Astrocyte (in vitro differentiated cells and primary cell): Measurements from ENCODE around the gene C1QC. TPM values are rescaled to one million over a fixed set of nuclear protein-coding genes. Genes with fewer than 3 reads are reported as not detected.
A peak's percentile ranks its signal among the peaks of the same experiment; 100 is the strongest.

Experiments
- DNase-seq: peaks from one replicate; pipeline ENCODE4 v3.0.0-alpha.2; 2010; ENCODE audit warnings: low read depth
- FAIRE-seq: peaks from 2 replicates; lab custom pipeline; 2011; peaks lifted over from hg19 to GRCh38; lab: Jason Lieb, UNC
- H2AFZ ChIP-seq: 2 replicates; pipeline ENCODE4 v1.6.0; 2012; ENCODE audit warnings: low read depth, low read length, inconsistent platforms
- H3K27ac ChIP-seq: 2 replicates; pipeline ENCODE4 v1.5.1; 2011; ENCODE audit warnings: low read depth, low read length, inconsistent platforms
- H3K27me3 ChIP-seq: 2 replicates; pipeline ENCODE4 v1.6.0; 2011; ENCODE audit warnings: low read length, inconsistent platforms; ENCODE audit not compliant: insufficient read depth
- H3K36me3 ChIP-seq: 2 replicates; pipeline ENCODE4 v1.5.1; 2011; ENCODE audit warnings: low read length, inconsistent platforms; ENCODE audit not compliant: insufficient read depth
- H3K4me1 ChIP-seq: 2 replicates; pipeline ENCODE4 v1.5.1; 2011; ENCODE audit warnings: low read length, inconsistent platforms; ENCODE audit not compliant: insufficient read depth
- H3K4me2 ChIP-seq: 2 replicates; pipeline ENCODE4 v1.6.0; 2012; ENCODE audit warnings: low read length, inconsistent platforms
- H3K4me3 ChIP-seq: 2 replicates; pipeline ENCODE4 v1.5.1; 2011; ENCODE audit warnings: low read depth, mild to moderate bottlenecking, low read length, inconsistent platforms; ENCODE audit not compliant: insufficient read depth
- H3K79me2 ChIP-seq: 2 replicates; pipeline ENCODE4 v1.6.0; 2012; ENCODE audit warnings: mild to moderate bottlenecking, low read length, inconsistent platforms; ENCODE audit not compliant: insufficient read depth
- H3K9ac ChIP-seq: 2 replicates; pipeline ENCODE4 v1.6.0; 2012; ENCODE audit warnings: mild to moderate bottlenecking, low read length, inconsistent platforms
- H3K9me3 ChIP-seq: 2 replicates; pipeline ENCODE4 v1.5.1; 2012; ENCODE audit warnings: low read depth, mild to moderate bottlenecking, low read length, inconsistent platforms; ENCODE audit not compliant: insufficient read depth
- H4K20me1 ChIP-seq: 2 replicates; pipeline ENCODE4 v1.6.0; 2012; ENCODE audit warnings: low read length, inconsistent platforms; ENCODE audit not compliant: insufficient read depth
- H3K27ac Mint-ChIP-seq: one replicate; pipeline ENCODE4 v1.8.0; 2021; ENCODE audit warnings: mild to moderate bottlenecking, mixed read lengths; ENCODE audit not compliant: unreplicated experiment
- H3K27me3 Mint-ChIP-seq: one replicate; pipeline ENCODE4 v1.8.0; 2021; ENCODE audit warnings: low read depth, mixed read lengths; ENCODE audit not compliant: unreplicated experiment
- H3K36me3 Mint-ChIP-seq: one replicate; pipeline ENCODE4 v1.8.0; 2021; ENCODE audit warnings: low read depth, mixed read lengths; ENCODE audit not compliant: unreplicated experiment
- H3K4me1 Mint-ChIP-seq: one replicate; pipeline ENCODE4 v1.8.0; 2021; ENCODE audit warnings: low read depth, mixed read lengths; ENCODE audit not compliant: unreplicated experiment
- H3K4me3 Mint-ChIP-seq: one replicate; pipeline ENCODE4 v1.8.0; 2021; ENCODE audit warnings: mild to moderate bottlenecking, moderate library complexity, mixed read lengths; ENCODE audit not compliant: unreplicated experiment
- H3K9me3 Mint-ChIP-seq: one replicate; pipeline ENCODE4 v1.8.0; 2021; ENCODE audit warnings: mild to moderate bottlenecking, mixed read lengths; ENCODE audit not compliant: unreplicated experiment
- CTCF ChIP-seq: IDR thresholded peaks from 2 replicates; pipeline ENCODE4 v1.5.1; 2011; ENCODE audit warnings: low read depth, mild to moderate bottlenecking, inconsistent platforms, low read length, moderate library complexity; ENCODE audit not compliant: insufficient read depth
- EZH2 ChIP-seq: IDR thresholded peaks from 2 replicates; pipeline ENCODE4 v1.6.1; 2012; ENCODE audit warnings: mild to moderate bottlenecking, low read length, inconsistent platforms; ENCODE audit not compliant: insufficient read depth
- total RNA-seq: library from RNA; stranded (reverse); gene quantifications from 2 replicates; pipeline ENCODE4 v1.2.1, GENCODE V29; 2021

The C1QC gene
- total RNA-seq, 1 donor from 2014 or later: not detected

- no peaks in the 10 kb centered on the region for H3K9me3 ChIP-seq
- no peaks in the 10 kb centered on the region for H3K36me3 Mint-ChIP-seq
- peaks cover 6% of the 10 kb centered on the region for H3K4me1 Mint-ChIP-seq
Measured at GRCh38 chr1:22643928-22644327, 495 bp downstream of the C1QC start.

GRCh38 chr1:22645931-22646330 is 2.5 kb downstream of the C1QC start:
- no peak for TF ChIP-seq CTCF
- TF ChIP-seq EZH2: no peak
- Mint-ChIP-seq H3K9me3 (peaks cover 2% of the 10 kb centered on the region), H3K27ac (no peak overlapping the region), H3K36me3 (no peaks in the 10 kb centered on the region), H3K4me3 (peak overlapping the region; percentile 17), H3K4me1 (peaks cover 3% of the 10 kb centered on the region), H3K27me3 (peaks cover 56% of the 10 kb centered on the region)
- Histone ChIP-seq H3K9ac (no peak overlapping the region), H3K4me3 (no peak overlapping the region), H3K79me2 (no peaks in the 10 kb centered on the region), H4K20me1 (no peaks in the 10 kb centered on the region), H3K27me3 (peaks cover 6% of the 10 kb centered on the region), H3K4me1 (peaks cover 3% of the 10 kb centered on the region), H2AFZ (no peak overlapping the region), H3K36me3 (no peaks in the 10 kb centered on the region), H3K4me2 (no peak overlapping the region), H3K27ac (no peak overlapping the region), H3K9me3 (no peaks in the 10 kb centered on the region)
- no peak for FAIRE-seq
- no peak for DNase-seq

More at GRCh38 chr1:22643928-22644327, 495 bp downstream of the C1QC start:
- no peak overlapping the region for H3K9ac ChIP-seq
- peaks cover 2% of the 10 kb centered on the region for H3K9me3 Mint-ChIP-seq
- H3K4me1 ChIP-seq: peaks cover 3% of the 10 kb centered on the region
- H3K4me3 Mint-ChIP-seq: no peak overlapping the region
- FAIRE-seq (no peak), DNase-seq (no peak)
- H2AFZ ChIP-seq: no peak overlapping the region
- no peak overlapping the region for H3K4me2 ChIP-seq
- no peak overlapping the region for H3K27ac Mint-ChIP-seq
- no peaks in the 10 kb centered on the region for H3K36me3 ChIP-seq
- H3K4me3 ChIP-seq: no peak overlapping the region
- TF ChIP-seq EZH2 (no peak), CTCF (no peak)
- peaks cover 48% of the 10 kb centered on the region for H3K27me3 Mint-ChIP-seq
- peaks cover 3% of the 10 kb centered on the region for H3K27me3 ChIP-seq
- no peaks in the 10 kb centered on the region for H3K79me2 ChIP-seq
- no peak overlapping the region for H3K27ac ChIP-seq
- no peaks in the 10 kb centered on the region for H4K20me1 ChIP-seq

GRCh38 chr1:22646384-22646783 is 3.0 kb downstream of the C1QC start:
- TF ChIP-seq EZH2 (no peak), CTCF (no peak)
- no peak overlapping the region for H3K9ac ChIP-seq
- H3K36me3 ChIP-seq: no peaks in the 10 kb centered on the region
- Mint-ChIP-seq H3K4me1 (peaks cover 3% of the 10 kb centered on the region), H3K36me3 (no peaks in the 10 kb centered on the region), H3K4me3 (no peak overlapping the region), H3K27ac (no peak overlapping the region), H3K27me3 (peaks cover 53% of the 10 kb centered on the region), H3K9me3 (no peaks in the 10 kb centered on the region)
- no peak overlapping the region for H3K27ac ChIP-seq
- no peak overlapping the region for H2AFZ ChIP-seq
- no peaks in the 10 kb centered on the region for H4K20me1 ChIP-seq
- peaks cover 3% of the 10 kb centered on the region for H3K4me1 ChIP-seq
- H3K27me3 ChIP-seq: peaks cover 6% of the 10 kb centered on the region
- H3K79me2 ChIP-seq: no peaks in the 10 kb centered on the region
- FAIRE-seq: no peak
- no peaks in the 10 kb centered on the region for H3K9me3 ChIP-seq
- H3K4me3 ChIP-seq: no peak overlapping the region
- no peak for DNase-seq
- H3K4me2 ChIP-seq: no peak overlapping the region
